ENCODE results near the gene FYN. TPM values are rescaled to one million over a fixed set of nuclear protein-coding genes. Genes with fewer than 3 reads are reported as not detected.

Gene FYN
- polyA plus RNA-seq, 3 donors = 88.4 to 149 (median 114) TPM

GRCh38 chr6:111918825-111919224 is 45.6 kb upstream of the FYN start:
- Mint-ChIP-seq H3K9me3 (peaks cover 0 to 3% (median 0%) of the 10 kb centered on the region in 7 donors), H3K4me1 (peaks cover 37% of the 10 kb centered on the region), H3K27me3 (ENCODE audit: low read depth in 3 of 3) (peaks cover 0 to 2% (median 1%) of the 10 kb centered on the region in 3 donors), H3K36me3 (no peaks in the 10 kb centered on the region), H3K27ac (peak overlapping the region in 6 of 7 donors; percentile 61 to 89 (median 76)), H3K4me3 (peak overlapping the region; percentile 43 to 55)
- H3K27me3 ChIP-seq (ENCODE audit: control insufficient read depth in 2 of 2, insufficient read depth in 2 of 2, low read length in 2 of 2) = no peaks in the 10 kb centered on the region
- no peaks in the 10 kb centered on the region for H3K9me3 ChIP-seq (replicated peaks in 1 of 2; ENCODE audit: control insufficient read depth in 1 of 2, insufficient read depth in 1 of 2, low read length in 2 of 2)
- H3K36me3 ChIP-seq (replicated peaks in 1 of 2; ENCODE audit: control insufficient read depth in 1 of 2, insufficient read depth in 2 of 2, low read length in 2 of 2) = no peaks in the 10 kb centered on the region
- H2AFZ ChIP-seq (ENCODE audit: insufficient read depth, low read depth, low read length, poor library complexity, severe bottlenecking) = peak overlapping the region; percentile 33
- TF ChIP-seq CTCF (IDR thresholded peaks at IDR 0.05) = no peak
- DNase-seq = peak; percentile 38 to 54 (median 40)
- no peaks in the 10 kb centered on the region for H3K79me2 ChIP-seq (ENCODE audit: insufficient read depth, low read length)
- whole genome bisulfite sequencing (ENCODE audit: insufficient coverage) = 31% methylated on average over 5 of the region's 5 CpGs
- no peaks in the 10 kb centered on the region for H4K20me1 ChIP-seq (ENCODE audit: insufficient read depth, low read length)
- H3K27ac ChIP-seq (ENCODE audit: low read depth in 1 of 2, low read length in 2 of 2) = peak overlapping the region in 1 of 2 donors; percentile 51
- peaks cover 31 to 36% of the 10 kb centered on the region in 2 donors for H3K4me1 ChIP-seq (ENCODE audit: control insufficient read depth in 1 of 2, insufficient read depth in 2 of 2, low read length in 2 of 2)
- H3K4me2 ChIP-seq (replicated peaks; ENCODE audit: extremely low read depth, low read length, poor library complexity, severe bottlenecking) = peak overlapping the region; percentile 4
- intact Hi-C loops (cut with micrococcal nuclease) = loop anchor here in 1 of 2 donors (5.0 kb wide), 1 partner anchor 73 kb away; no protein-coding TSS in a partner anchor
- H3K9ac ChIP-seq (ENCODE audit: insufficient read depth, low read length, poor library complexity, severe bottlenecking) = no peak overlapping the region
- peak overlapping the region in 1 of 3 experiments; percentile 19 for H3K4me3 ChIP-seq (replicated peaks in 1 of 3; ENCODE audit: low read depth in 2 of 3, low read length in 3 of 3)

GRCh38 chr6:111916747-111917146 is 43.5 kb upstream of the FYN start:
- intact Hi-C loops (cut with micrococcal nuclease) = loop anchor here in 1 of 2 donors (5.0 kb wide), 1 partner anchor 76 kb away; no protein-coding TSS in a partner anchor
- Mint-ChIP-seq H3K27me3 (ENCODE audit: low read depth in 3 of 3) (peaks cover 0 to 2% (median 1%) of the 10 kb centered on the region in 3 donors), H3K36me3 (no peaks in the 10 kb centered on the region), H3K9me3 (peaks cover 0 to 3% (median 0%) of the 10 kb centered on the region in 7 donors), H3K4me1 (peaks cover 22% of the 10 kb centered on the region), H3K4me3 (no peak overlapping the region), H3K27ac (no peak overlapping the region)
- peaks cover 19 to 23% of the 10 kb centered on the region in 2 donors for H3K4me1 ChIP-seq (ENCODE audit: control insufficient read depth in 1 of 2, insufficient read depth in 2 of 2, low read length in 2 of 2)
- no peak overlapping the region for H3K27ac ChIP-seq (ENCODE audit: low read depth in 1 of 2, low read length in 2 of 2)
- no peak overlapping the region for H3K4me2 ChIP-seq (replicated peaks; ENCODE audit: extremely low read depth, low read length, poor library complexity, severe bottlenecking)
- TF ChIP-seq CTCF (IDR thresholded peaks at IDR 0.05) = no peak
- no peak overlapping the region for H3K9ac ChIP-seq (ENCODE audit: insufficient read depth, low read length, poor library complexity, severe bottlenecking)
- DNase-seq = no peak
- H3K9me3 ChIP-seq (replicated peaks in 1 of 2; ENCODE audit: control insufficient read depth in 1 of 2, insufficient read depth in 1 of 2, low read length in 2 of 2) = no peaks in the 10 kb centered on the region
- H3K27me3 ChIP-seq (ENCODE audit: control insufficient read depth in 2 of 2, insufficient read depth in 2 of 2, low read length in 2 of 2) = no peaks in the 10 kb centered on the region
- H3K79me2 ChIP-seq (ENCODE audit: insufficient read depth, low read length) = no peaks in the 10 kb centered on the region
- no peaks in the 10 kb centered on the region for H4K20me1 ChIP-seq (ENCODE audit: insufficient read depth, low read length)
- no peak overlapping the region for H3K4me3 ChIP-seq (replicated peaks in 1 of 3; ENCODE audit: low read depth in 2 of 3, low read length in 3 of 3)
- H2AFZ ChIP-seq (ENCODE audit: insufficient read depth, low read depth, low read length, poor library complexity, severe bottlenecking) = no peak overlapping the region
- H3K36me3 ChIP-seq (replicated peaks in 1 of 2; ENCODE audit: control insufficient read depth in 1 of 2, insufficient read depth in 2 of 2, low read length in 2 of 2) = no peaks in the 10 kb centered on the region

All from CD14-positive monocyte (primary cell).